Large intestine (tissue), 3 donors: ENCODE data around the gene SMAD3. TPM values are rescaled to one million over a fixed set of nuclear protein-coding genes. Genes with fewer than 3 reads are reported as not detected.
"Not testable (repeated sequence)": the region's sequence is repeated elsewhere in the genome, so short reads cannot be mapped to it uniquely, and the experiment has no call there.

Experiments
- DNase-seq, 2 donors: peaks; one replicate each; pipeline versions ENCODE4 v3.0.0 to v3.0.0-alpha.2; 2013
- H3K27ac ChIP-seq: one replicate; pipeline ENCODE4 v1.5.1; 2013; ENCODE audit warnings: low read length
- H3K27me3 ChIP-seq: 2 replicates; pipeline ENCODE4 v1.6.1; 2013; ENCODE audit warnings: low read length; ENCODE audit not compliant: control insufficient read depth, insufficient read depth
- H3K36me3 ChIP-seq: 2 replicates; pipeline ENCODE4 v1.6.1; 2013; ENCODE audit warnings: low read length; ENCODE audit not compliant: control insufficient read depth, insufficient read depth
- H3K4me1 ChIP-seq: one replicate; pipeline ENCODE4 v1.6.1; 2013; ENCODE audit warnings: low read length; ENCODE audit not compliant: control insufficient read depth, insufficient read depth
- H3K4me3 ChIP-seq: one replicate; pipeline ENCODE4 v1.5.1; 2013; ENCODE audit warnings: low read length
- H3K9me3 ChIP-seq: one replicate; pipeline ENCODE4 v1.6.1; 2013; ENCODE audit warnings: mild to moderate bottlenecking, low read depth, low read length, moderate library complexity; ENCODE audit not compliant: control insufficient read depth
- WGBS: methylation state at CpG from one replicate; pipeline ENCODE4 v1.1.5; 2013; ENCODE audit warnings: low lambda C conversion rate; ENCODE audit not compliant: insufficient coverage; 5-methylcytosine and 5-hydroxymethylcytosine counted together
- polyA plus RNA-seq: library from polyadenylated mRNA; unstranded; fragments of 120-200 nt; gene quantifications from one replicate; pipeline ENCODE4 v1.2.1, GENCODE V29; 2013

The SMAD3 gene
- polyA plus RNA-seq, 1 donor, result 29.4 TPM

GRCh38 chr15:67023517-67024313, 41.7 kb upstream of the SMAD3 start:
- H3K4me1 ChIP-seq, result peaks cover 24% of the 10 kb centered on the region
- no peak overlapping the region for H3K4me3 ChIP-seq
- no CpG with 5 or more reads among the region's 7 CpGs for WGBS
- H3K27me3 ChIP-seq, result no peaks in the 10 kb centered on the region
- DNase-seq, result no peak
- no peaks in the 10 kb centered on the region for H3K36me3 ChIP-seq
- H3K27ac ChIP-seq, result peak overlapping the region; percentile 60
- H3K9me3 ChIP-seq, result no peaks in the 10 kb centered on the region

GRCh38 chr15:67024314-67024997, 40.9 kb upstream of the SMAD3 start:
- Histone ChIP-seq H3K4me3 (no peak overlapping the region), H3K36me3 (no peaks in the 10 kb centered on the region), H3K27ac (peak overlapping the region; percentile 60), H3K9me3 (no peaks in the 10 kb centered on the region), H3K27me3 (no peaks in the 10 kb centered on the region), H3K4me1 (peaks cover 25% of the 10 kb centered on the region)
- WGBS, result 0% methylated on average over 1 of the region's 6 CpGs
- DNase-seq, result peak; percentile 81 to 89

GRCh38 chr15:67024998-67025368, 40.4 kb upstream of the SMAD3 start:
- no CpG with 5 or more reads among the region's 3 CpGs for WGBS

GRCh38 chr15:67025719-67026609, 39.4 kb upstream of the SMAD3 start:
- Histone ChIP-seq H3K4me3 (no peak overlapping the region), H3K27me3 (no peaks in the 10 kb centered on the region)
- DNase-seq, result peak in 1 of 2 donors; percentile 64

More at GRCh38 chr15:67024998-67025368, 40.4 kb upstream of the SMAD3 start:
- peaks cover 31% of the 10 kb centered on the region for H3K4me1 ChIP-seq
- DNase-seq, result no peak
- H3K27ac ChIP-seq, result peak overlapping the region; percentile 45
- H3K4me3 ChIP-seq, result no peak overlapping the region
- no peaks in the 10 kb centered on the region for H3K27me3 ChIP-seq
- no peaks in the 10 kb centered on the region for H3K9me3 ChIP-seq
- H3K36me3 ChIP-seq, result no peaks in the 10 kb centered on the region

GRCh38 chr15:67026610-67026967, 38.8 kb upstream of the SMAD3 start:
- Histone ChIP-seq H3K27me3 (no peaks in the 10 kb centered on the region), H3K4me3 (no peak overlapping the region), H3K4me1 (peaks cover 45% of the 10 kb centered on the region), H3K9me3 (no peaks in the 10 kb centered on the region), H3K36me3 (no peaks in the 10 kb centered on the region), H3K27ac (no peak overlapping the region)
- DNase-seq, result no peak
- WGBS, result 0% methylated on average over 1 of the region's 4 CpGs

More at GRCh38 chr15:67025719-67026609, 39.4 kb upstream of the SMAD3 start:
- 17% methylated on average over 2 of the region's 9 CpGs for WGBS
- Histone ChIP-seq H3K27ac (peak overlapping the region; percentile 30), H3K4me1 (peaks cover 41% of the 10 kb centered on the region), H3K36me3 (no peaks in the 10 kb centered on the region), H3K9me3 (no peaks in the 10 kb centered on the region)

GRCh38 chr15:67028440-67028839, 37.0 kb upstream of the SMAD3 start:
- H3K27me3 ChIP-seq, H3K27ac ChIP-seq, H3K4me3 ChIP-seq, H3K9me3 ChIP-seq, DNase-seq, H3K36me3 ChIP-seq: not testable (repeated sequence)
- peaks cover 51% of the 10 kb centered on the region for H3K4me1 ChIP-seq
- WGBS, result 100% methylated on average over 2 of the region's 3 CpGs

GRCh38 chr15:67030036-67030762, 35.2 kb upstream of the SMAD3 start:
- peak; percentile 75 to 90 for DNase-seq
- H3K27ac ChIP-seq, result peak overlapping the region; percentile 77
- H3K36me3 ChIP-seq, result no peaks in the 10 kb centered on the region
- no peaks in the 10 kb centered on the region for H3K9me3 ChIP-seq
- peaks cover 2% of the 10 kb centered on the region for H3K27me3 ChIP-seq
- WGBS, result no CpG with 5 or more reads among the region's 5 CpGs
- no peak overlapping the region for H3K4me3 ChIP-seq
- peaks cover 43% of the 10 kb centered on the region for H3K4me1 ChIP-seq

GRCh38 chr15:67031331-67031730, 34.1 kb upstream of the SMAD3 start:
- no peak for DNase-seq
- H3K9me3 ChIP-seq, result no peaks in the 10 kb centered on the region
- H3K36me3 ChIP-seq, result no peaks in the 10 kb centered on the region
- no peak overlapping the region for H3K4me3 ChIP-seq
- H3K27me3 ChIP-seq, result peaks cover 2% of the 10 kb centered on the region
- no peak overlapping the region for H3K27ac ChIP-seq
- peaks cover 33% of the 10 kb centered on the region for H3K4me1 ChIP-seq

- DNase-seq, result no peak
- H3K36me3 ChIP-seq, result no peaks in the 10 kb centered on the region
- no peak overlapping the region for H3K27ac ChIP-seq
- H3K4me3 ChIP-seq, result no peak overlapping the region
- H3K9me3 ChIP-seq, result no peaks in the 10 kb centered on the region
- peaks cover 32% of the 10 kb centered on the region for H3K4me1 ChIP-seq
- peaks cover 2% of the 10 kb centered on the region for H3K27me3 ChIP-seq
- no CpG with 5 or more reads among the region's 3 CpGs for WGBS
Measured at GRCh38 chr15:67032608-67033007, 32.8 kb upstream of the SMAD3 start.

- H3K4me1 ChIP-seq, result peaks cover 32% of the 10 kb centered on the region
- peak in 1 of 2 donors; percentile 33 for DNase-seq
- H3K36me3 ChIP-seq, result no peaks in the 10 kb centered on the region
- H3K9me3 ChIP-seq, result no peaks in the 10 kb centered on the region
- no peak overlapping the region for H3K27ac ChIP-seq
- H3K4me3 ChIP-seq, result peak overlapping the region; percentile 33
- no CpG with 5 or more reads among the region's 12 CpGs for WGBS
- peaks cover 2% of the 10 kb centered on the region for H3K27me3 ChIP-seq
Measured at GRCh38 chr15:67033012-67033411, 32.4 kb upstream of the SMAD3 start.
